HG02759 (cell line): ENCODE measurements around the gene NMBR.
A peak's percentile ranks its signal among the peaks of the same experiment; 100 is the strongest.
"Not testable (repeated sequence)": the region's sequence is repeated elsewhere in the genome, so short reads cannot be mapped to it uniquely, and the experiment has no call there.

Experiments
- ATAC-seq: cut with Tn5 transposase; IDR thresholded peaks from one replicate; pipeline ENCODE4 v1.9.1; 2021; ENCODE audit warnings: mild to moderate bottlenecking, moderate library complexity; ENCODE audit not compliant: unreplicated experiment

NMBR gene

GRCh38 chr6:142146828-142147662 is at the start of gene NMBR, which contains the start of gene VTA1:
NMBR (minus strand) TSS chr6:142147122; CDS start chr6:142088658, 58,464 bp downstream.
VTA1 (plus strand) TSS chr6:142147263; CDS start chr6:142147288, 25 bp downstream.
- ATAC-seq, result peak; percentile 100

- no peak for ATAC-seq
Observed at GRCh38 chr6:142195862-142196541, 49.1 kb upstream of the NMBR start.

GRCh38 chr6:142193621-142194020 is 46.7 kb upstream of the NMBR start:
- ATAC-seq, result no peak

GRCh38 chr6:142192343-142192742 is 45.4 kb upstream of the NMBR start:
- no peak for ATAC-seq

GRCh38 chr6:142189057-142189456 is 42.1 kb upstream of the NMBR start:
- no peak for ATAC-seq

- not testable (repeated sequence) for ATAC-seq
Observed at GRCh38 chr6:142188341-142188740, 41.4 kb upstream of the NMBR start.

GRCh38 chr6:142187209-142187608 is 40.3 kb upstream of the NMBR start:
- no peak for ATAC-seq

- ATAC-seq, result no peak
Observed at GRCh38 chr6:142185641-142186040, 38.7 kb upstream of the NMBR start.

- no peak for ATAC-seq
Observed at GRCh38 chr6:142184307-142184706, 37.4 kb upstream of the NMBR start.

GRCh38 chr6:142183351-142183750 is 36.4 kb upstream of the NMBR start:
- ATAC-seq, result no peak

GRCh38 chr6:142182004-142182403 is 35.1 kb upstream of the NMBR start:
- ATAC-seq, result no peak

GRCh38 chr6:142178129-142178528 is 31.2 kb upstream of the NMBR start:
- no peak for ATAC-seq

GRCh38 chr6:142174703-142175102 is 27.8 kb upstream of the NMBR start:
- no peak for ATAC-seq

GRCh38 chr6:142173980-142174379 is 27.1 kb upstream of the NMBR start:
- no peak for ATAC-seq

- no peak for ATAC-seq
Observed at GRCh38 chr6:142172758-142173157, 25.8 kb upstream of the NMBR start.

- ATAC-seq, result no peak
Observed at GRCh38 chr6:142171351-142171750, 24.4 kb upstream of the NMBR start.

- ATAC-seq, result no peak
Observed at GRCh38 chr6:142167486-142167885, 20.6 kb upstream of the NMBR start.

- no peak for ATAC-seq
Observed at GRCh38 chr6:142167071-142167470, 20.1 kb upstream of the NMBR start.

GRCh38 chr6:142165227-142165626 is 18.3 kb upstream of the NMBR start:
- ATAC-seq, result no peak

GRCh38 chr6:142162780-142163179 is 15.9 kb upstream of the NMBR start:
- no peak for ATAC-seq

- not testable (repeated sequence) for ATAC-seq
Observed at GRCh38 chr6:142156758-142157068, 9.8 kb upstream of the NMBR start.
